Measurements from ENCODE around the gene ENOPH1.
"Not testable (repeated sequence)": the region's sequence is repeated elsewhere in the genome, so short reads cannot be mapped to it uniquely, and the experiment has no call there.

- TF ChIP-seq, protein P1, sequence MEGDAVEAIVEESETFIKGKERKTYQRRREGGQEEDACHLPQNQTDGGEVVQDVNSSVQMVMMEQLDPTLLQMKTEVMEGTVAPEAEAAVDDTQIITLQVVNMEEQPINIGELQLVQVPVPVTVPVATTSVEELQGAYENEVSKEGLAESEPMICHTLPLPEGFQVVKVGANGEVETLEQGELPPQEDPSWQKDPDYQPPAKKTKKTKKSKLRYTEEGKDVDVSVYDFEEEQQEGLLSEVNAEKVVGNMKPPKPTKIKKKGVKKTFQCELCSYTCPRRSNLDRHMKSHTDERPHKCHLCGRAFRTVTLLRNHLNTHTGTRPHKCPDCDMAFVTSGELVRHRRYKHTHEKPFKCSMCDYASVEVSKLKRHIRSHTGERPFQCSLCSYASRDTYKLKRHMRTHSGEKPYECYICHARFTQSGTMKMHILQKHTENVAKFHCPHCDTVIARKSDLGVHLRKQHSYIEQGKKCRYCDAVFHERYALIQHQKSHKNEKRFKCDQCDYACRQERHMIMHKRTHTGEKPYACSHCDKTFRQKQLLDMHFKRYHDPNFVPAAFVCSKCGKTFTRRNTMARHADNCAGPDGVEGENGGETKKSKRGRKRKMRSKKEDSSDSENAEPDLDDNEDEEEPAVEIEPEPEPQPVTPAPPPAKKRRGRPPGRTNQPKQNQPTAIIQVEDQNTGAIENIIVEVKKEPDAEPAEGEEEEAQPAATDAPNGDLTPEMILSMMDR (conservative IDR thresholded peaks at IDR 0.05; ENCODE audit: low read length): not testable (repeated sequence)
- not testable (repeated sequence) for TF ChIP-seq EZH2phosphoT487 (IDR thresholded peaks at IDR 0.05; ENCODE audit: borderline replicate concordance)
Observed at GRCh38 chr4:82415061-82415460, 15.3 kb upstream of the ENOPH1 start.

Data from Loucy (cell line).